Peyer's patch (tissue), 4 donors: ENCODE measurements around the gene RFX3.

Experiments used
- POLR2A ChIP-seq, 2 donors: fragments of 450-650 bp; IDR thresholded peaks; one replicate each; pipeline ENCODE4 v1.5.1; 2017; ENCODE audit warnings: antibody characterized with exemption in 2 of 2, mild to moderate bottlenecking in 2 of 2, moderate library complexity in 2 of 2
- TF ChIP-seq, protein P1 (sequence below), 6 experiments: fragments of 450-650 bp in 4 of 6; fragments of 200-600 bp in 2 of 6; sonication (generic) in 1 of 6; IDR thresholded peaks; one replicate each; pipeline ENCODE4 v1.5.1; 2017 to 2019; ENCODE audit warnings: antibody characterized with exemption in 6 of 6, mild to moderate bottlenecking in 3 of 6, moderate library complexity in 1 of 6

DNA sequence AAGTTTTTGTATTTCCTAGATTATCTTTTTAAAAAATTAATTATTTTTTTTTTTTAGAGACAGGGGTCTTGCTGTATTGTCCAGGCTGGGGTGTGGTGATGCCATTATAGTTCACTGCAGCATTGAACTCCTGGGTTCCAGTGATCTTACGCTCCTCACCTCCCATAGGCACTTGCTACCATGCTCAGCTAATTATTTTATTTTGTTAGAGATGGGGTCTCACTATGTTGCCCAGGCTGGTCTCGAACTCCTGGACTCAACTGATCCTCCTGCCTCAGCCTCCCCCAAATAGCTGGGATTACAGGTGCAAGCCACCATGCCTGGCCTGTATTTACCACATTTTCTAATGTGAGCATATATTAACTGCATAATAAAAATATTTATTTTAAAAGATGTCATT is 274.5 kb downstream of the RFX3 start:
- TF ChIP-seq, protein P1, sequence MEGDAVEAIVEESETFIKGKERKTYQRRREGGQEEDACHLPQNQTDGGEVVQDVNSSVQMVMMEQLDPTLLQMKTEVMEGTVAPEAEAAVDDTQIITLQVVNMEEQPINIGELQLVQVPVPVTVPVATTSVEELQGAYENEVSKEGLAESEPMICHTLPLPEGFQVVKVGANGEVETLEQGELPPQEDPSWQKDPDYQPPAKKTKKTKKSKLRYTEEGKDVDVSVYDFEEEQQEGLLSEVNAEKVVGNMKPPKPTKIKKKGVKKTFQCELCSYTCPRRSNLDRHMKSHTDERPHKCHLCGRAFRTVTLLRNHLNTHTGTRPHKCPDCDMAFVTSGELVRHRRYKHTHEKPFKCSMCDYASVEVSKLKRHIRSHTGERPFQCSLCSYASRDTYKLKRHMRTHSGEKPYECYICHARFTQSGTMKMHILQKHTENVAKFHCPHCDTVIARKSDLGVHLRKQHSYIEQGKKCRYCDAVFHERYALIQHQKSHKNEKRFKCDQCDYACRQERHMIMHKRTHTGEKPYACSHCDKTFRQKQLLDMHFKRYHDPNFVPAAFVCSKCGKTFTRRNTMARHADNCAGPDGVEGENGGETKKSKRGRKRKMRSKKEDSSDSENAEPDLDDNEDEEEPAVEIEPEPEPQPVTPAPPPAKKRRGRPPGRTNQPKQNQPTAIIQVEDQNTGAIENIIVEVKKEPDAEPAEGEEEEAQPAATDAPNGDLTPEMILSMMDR (IDR thresholded peaks at IDR 0.05), result no peak
- no peak for TF ChIP-seq POLR2A (IDR thresholded peaks at IDR 0.05)
